ENCODE results near the gene STK10. TPM values are rescaled to one million over a fixed set of nuclear protein-coding genes. Genes with fewer than 3 reads are reported as not detected.

The STK10 gene
- total RNA-seq, 1 donor from 2014 or later = 72.5 TPM

DNA sequence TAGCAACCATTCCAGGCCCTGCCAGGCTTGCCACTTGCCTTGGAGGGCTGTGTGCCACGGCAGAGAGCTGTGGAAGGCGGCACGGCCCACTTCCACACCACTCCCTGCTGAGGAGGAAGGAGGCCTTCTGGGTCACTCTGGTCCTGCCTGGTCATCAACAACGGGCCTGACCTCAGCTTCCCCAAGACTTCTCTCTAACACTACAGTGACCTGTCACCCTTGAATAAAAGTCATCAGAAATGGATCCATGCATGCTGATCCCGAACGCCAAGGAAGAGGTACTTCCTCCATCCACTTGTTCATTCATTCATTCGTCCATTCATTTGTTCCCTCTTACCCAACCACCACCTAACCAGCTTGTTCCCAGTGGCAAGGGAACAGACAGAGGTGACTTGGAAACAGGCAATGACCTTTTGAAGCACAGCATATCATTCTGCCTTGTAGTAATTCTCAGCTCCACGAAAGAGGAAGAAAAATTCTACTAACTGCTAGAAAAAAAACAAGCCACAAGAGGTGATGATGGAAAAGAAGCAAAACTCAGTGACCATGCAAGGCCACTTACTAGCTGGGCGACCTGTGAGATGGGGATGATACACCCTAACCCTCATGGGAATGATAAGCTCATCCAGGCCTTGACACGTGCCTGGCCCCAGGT is 58.6 kb downstream of the STK10 start:
- DNase-seq (peak; percentile 56), ATAC-seq (peak; percentile 44 to 60)
- Histone ChIP-seq H3K27ac (no peak overlapping the region), H3K27me3 (ENCODE audit: low read depth) (no peaks in the 10 kb centered on the region), H3K4me1 (peaks cover 44% of the 10 kb centered on the region), H3K4me3 (no peak overlapping the region), H3K9me3 (no peaks in the 10 kb centered on the region), H3K36me3 (peaks cover 17% of the 10 kb centered on the region)
- TF ChIP-seq, protein P1, sequence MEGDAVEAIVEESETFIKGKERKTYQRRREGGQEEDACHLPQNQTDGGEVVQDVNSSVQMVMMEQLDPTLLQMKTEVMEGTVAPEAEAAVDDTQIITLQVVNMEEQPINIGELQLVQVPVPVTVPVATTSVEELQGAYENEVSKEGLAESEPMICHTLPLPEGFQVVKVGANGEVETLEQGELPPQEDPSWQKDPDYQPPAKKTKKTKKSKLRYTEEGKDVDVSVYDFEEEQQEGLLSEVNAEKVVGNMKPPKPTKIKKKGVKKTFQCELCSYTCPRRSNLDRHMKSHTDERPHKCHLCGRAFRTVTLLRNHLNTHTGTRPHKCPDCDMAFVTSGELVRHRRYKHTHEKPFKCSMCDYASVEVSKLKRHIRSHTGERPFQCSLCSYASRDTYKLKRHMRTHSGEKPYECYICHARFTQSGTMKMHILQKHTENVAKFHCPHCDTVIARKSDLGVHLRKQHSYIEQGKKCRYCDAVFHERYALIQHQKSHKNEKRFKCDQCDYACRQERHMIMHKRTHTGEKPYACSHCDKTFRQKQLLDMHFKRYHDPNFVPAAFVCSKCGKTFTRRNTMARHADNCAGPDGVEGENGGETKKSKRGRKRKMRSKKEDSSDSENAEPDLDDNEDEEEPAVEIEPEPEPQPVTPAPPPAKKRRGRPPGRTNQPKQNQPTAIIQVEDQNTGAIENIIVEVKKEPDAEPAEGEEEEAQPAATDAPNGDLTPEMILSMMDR (IDR thresholded peaks at IDR 0.05) = no peak
- intact Hi-C loops (cut with DNase I) = no loop called here

DNA sequence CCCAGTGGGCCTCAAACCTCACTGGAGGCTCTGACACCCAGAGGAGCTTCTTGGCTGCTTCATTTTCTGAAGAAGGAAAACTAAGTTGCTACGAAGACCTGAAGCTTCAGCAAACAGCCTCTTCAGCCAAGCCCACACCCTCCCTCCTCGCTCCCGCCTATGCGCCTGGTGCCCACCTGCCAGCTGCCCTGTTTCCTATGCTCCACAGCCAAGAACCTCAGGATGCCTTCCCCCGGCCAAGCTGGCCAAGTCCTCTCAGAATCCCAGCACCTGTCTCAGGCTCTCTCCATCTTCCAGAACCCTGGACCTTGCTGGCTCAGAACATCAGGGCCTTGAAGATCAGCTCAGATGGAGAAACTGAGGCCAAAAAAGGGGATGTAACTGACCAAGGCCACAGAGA is 60.4 kb downstream of the STK10 start:
- intact Hi-C loops (cut with DNase I) = no loop called here
- peaks cover 38% of the 10 kb centered on the region for H3K4me1 ChIP-seq
- H3K27ac ChIP-seq = no peak overlapping the region
- no peak for ATAC-seq
- peaks cover 17% of the 10 kb centered on the region for H3K36me3 ChIP-seq
- no peaks in the 10 kb centered on the region for H3K27me3 ChIP-seq (ENCODE audit: low read depth)
- TF ChIP-seq, protein P1 (IDR thresholded peaks at IDR 0.05) = no peak
- no peak overlapping the region for H3K4me3 ChIP-seq
- no peaks in the 10 kb centered on the region for H3K9me3 ChIP-seq
- DNase-seq = no peak

DNA sequence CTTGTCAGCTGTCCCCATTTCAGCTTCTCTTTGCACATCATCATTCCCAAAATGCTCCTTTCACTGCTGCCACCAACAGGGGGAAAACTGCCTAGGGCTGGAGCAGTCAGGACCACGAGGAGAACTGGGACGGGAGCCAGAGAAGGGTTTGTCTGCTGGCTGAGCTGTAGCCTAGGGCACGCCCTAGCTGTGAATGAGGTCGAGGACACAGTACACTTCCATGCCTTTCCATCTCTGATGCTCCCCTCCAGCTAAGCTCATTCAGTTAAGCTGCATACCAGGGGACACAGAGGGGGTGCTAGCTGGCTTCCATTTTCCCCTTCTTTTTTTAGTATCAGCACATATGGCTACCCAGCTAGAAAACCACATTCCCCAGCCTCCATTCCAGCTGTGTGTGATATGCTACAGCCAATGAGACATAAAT is 64.7 kb downstream of the STK10 start:
- no peak overlapping the region for H3K27ac ChIP-seq
- H3K4me3 ChIP-seq = no peak overlapping the region
- TF ChIP-seq, protein P1 (IDR thresholded peaks at IDR 0.05) = peak; percentile 38
- peaks cover 17% of the 10 kb centered on the region for H3K36me3 ChIP-seq
- H3K9me3 ChIP-seq = no peaks in the 10 kb centered on the region
- DNase-seq (no peak), ATAC-seq (peak; percentile 48 to 51)
- intact Hi-C loops (cut with DNase I) = no loop called here
- peaks cover 26% of the 10 kb centered on the region for H3K4me1 ChIP-seq
- H3K27me3 ChIP-seq (ENCODE audit: low read depth) = no peaks in the 10 kb centered on the region

GRCh38 chr5:172119921-172120688 is 67.9 kb downstream of the STK10 start:
- H3K36me3 ChIP-seq = peaks cover 19% of the 10 kb centered on the region
- H3K4me3 ChIP-seq = no peak overlapping the region
- H3K4me1 ChIP-seq = peaks cover 44% of the 10 kb centered on the region
- intact Hi-C loops (cut with DNase I) = loop anchor here (10.0 kb wide), 1 partner anchor 55 kb away; no protein-coding TSS in a partner anchor
- DNase-seq (no peak), ATAC-seq (no peak)
- no peak overlapping the region for H3K27ac ChIP-seq
- H3K27me3 ChIP-seq (ENCODE audit: low read depth) = no peaks in the 10 kb centered on the region
- no peaks in the 10 kb centered on the region for H3K9me3 ChIP-seq
- TF ChIP-seq, protein P1 (IDR thresholded peaks at IDR 0.05) = no peak

DNA sequence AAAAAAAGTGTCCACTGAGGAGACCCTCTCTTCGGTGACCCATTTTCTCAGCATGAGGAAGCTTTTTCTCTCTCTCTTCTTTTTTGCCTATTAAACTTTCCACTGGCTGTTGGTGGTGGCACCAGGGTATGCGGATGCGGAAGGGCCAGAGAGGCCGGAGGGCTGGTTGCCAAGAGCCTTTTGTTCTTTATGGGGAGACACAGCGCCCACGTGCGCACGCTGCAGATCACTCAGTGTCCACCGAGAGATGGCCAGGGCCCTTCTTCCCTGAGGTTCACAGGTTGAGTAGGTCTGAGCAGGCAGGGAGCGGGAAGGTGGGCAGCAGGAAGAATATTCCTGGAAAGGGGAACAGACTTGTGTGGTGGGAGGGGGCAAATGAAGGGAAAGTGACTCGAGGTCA is 69.1 kb downstream of the STK10 start:
- no peaks in the 10 kb centered on the region for H3K27me3 ChIP-seq (ENCODE audit: low read depth)
- intact Hi-C loops (cut with DNase I) = loop anchor here (10.0 kb wide), 1 partner anchor 56 kb away; no protein-coding TSS in a partner anchor
- H3K4me1 ChIP-seq = peaks cover 56% of the 10 kb centered on the region
- no peak overlapping the region for H3K4me3 ChIP-seq
- peaks cover 19% of the 10 kb centered on the region for H3K36me3 ChIP-seq
- DNase-seq (no peak), ATAC-seq (no peak)
- peak overlapping the region; percentile 24 for H3K27ac ChIP-seq
- TF ChIP-seq, protein P1 (IDR thresholded peaks at IDR 0.05) = no peak
- H3K9me3 ChIP-seq = no peaks in the 10 kb centered on the region

Data from lower lobe of right lung (tissue), 2 donors.